ENCODE data around the gene IMPA2.
A peak's percentile ranks its signal among the peaks of the same experiment; 100 is the strongest.

Gene IMPA2

DNA sequence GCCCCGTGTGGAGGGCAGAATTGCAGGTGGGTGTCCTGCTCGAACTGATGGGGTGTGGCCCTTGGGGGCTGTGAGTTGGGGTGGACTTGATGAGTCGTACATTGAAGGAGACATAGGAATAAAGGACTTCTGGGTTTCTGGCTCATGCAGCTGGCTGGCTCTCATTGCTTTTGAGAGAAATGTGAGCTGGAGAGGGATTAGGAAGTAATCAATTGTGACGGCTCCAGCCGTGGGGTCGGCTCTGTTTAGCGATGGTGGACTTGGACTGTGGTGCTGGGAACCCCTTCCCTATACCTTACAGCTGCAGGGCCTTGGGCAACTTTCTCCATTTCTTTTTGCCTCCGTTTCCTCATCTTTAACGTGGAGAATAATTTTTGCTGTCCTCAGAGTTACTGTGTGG is 9.2 kb downstream of the IMPA2 start:
- DNase-seq (ENCODE audit: low read depth) = no peak

DNA sequence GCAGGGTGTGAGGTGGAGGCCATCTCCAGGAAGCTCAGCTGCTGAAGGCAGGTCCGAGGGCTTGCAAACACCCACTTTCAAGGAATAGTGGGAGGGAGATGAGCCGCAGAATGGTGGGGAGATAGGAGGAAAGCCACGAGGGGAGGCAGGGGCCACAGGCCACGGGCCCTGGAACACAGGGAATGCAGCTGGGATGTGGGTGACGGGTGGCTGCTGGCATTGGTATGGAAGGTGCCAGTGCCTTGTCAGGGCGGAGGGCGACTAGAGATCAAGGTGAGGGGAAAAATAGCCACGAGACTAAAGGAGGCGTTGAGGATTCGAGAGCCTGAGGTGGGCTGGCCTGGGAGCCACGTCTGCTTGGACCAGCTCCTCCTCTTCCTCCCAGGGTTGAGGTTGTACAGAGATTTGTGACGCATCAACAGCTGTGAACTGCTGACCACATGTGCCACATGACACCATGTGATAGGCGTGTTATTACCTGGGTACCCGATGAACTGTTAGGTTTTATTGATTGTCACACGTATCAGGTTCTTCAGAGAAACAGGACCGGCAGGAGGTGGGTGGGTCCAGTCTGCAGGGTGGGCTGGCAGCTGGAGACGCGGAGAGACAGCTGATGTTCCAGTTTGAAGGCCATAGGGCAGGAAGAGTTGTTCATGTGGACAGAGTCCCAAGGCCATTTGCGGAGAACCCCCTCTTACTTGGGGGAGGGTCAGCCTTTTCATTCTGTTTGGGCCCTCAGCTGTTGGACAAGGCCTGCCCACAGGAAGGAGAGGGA is 9.9 kb downstream of the IMPA2 start:
- no peak for DNase-seq (ENCODE audit: low read depth)

DNA sequence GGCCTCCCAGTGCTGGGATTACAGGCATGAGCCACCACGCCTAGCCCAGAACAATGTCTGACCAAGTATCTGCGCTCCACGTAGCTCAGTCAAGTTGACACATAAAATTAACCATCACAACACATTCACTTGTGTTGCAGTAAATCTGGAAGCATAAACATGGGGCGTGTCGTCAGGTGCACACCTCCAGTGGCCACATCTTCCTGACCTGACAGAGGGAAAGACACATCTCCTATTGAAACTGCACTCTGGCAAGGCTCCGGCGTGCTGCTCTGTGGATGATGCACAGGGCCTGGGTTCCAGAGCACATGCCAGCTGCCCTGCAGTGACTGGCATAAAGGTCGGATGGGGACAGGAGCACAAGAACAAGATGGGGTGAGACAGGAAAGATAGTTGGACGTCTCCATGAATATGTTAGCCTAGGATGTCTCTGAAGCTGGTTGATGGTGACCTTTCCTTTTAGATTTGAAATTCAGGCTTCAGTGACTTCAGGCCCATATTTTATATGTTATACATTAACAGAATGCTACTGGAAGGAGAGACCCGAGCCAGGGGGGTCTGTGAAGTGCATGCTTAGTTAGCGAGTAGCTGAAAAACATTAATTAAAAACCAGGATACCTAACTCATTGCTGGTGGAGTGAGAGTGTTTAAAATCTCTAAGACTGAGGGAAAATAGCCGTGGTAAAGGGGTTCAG is 10.9 kb downstream of the IMPA2 start:
- DNase-seq (ENCODE audit: low read depth) = no peak

DNA sequence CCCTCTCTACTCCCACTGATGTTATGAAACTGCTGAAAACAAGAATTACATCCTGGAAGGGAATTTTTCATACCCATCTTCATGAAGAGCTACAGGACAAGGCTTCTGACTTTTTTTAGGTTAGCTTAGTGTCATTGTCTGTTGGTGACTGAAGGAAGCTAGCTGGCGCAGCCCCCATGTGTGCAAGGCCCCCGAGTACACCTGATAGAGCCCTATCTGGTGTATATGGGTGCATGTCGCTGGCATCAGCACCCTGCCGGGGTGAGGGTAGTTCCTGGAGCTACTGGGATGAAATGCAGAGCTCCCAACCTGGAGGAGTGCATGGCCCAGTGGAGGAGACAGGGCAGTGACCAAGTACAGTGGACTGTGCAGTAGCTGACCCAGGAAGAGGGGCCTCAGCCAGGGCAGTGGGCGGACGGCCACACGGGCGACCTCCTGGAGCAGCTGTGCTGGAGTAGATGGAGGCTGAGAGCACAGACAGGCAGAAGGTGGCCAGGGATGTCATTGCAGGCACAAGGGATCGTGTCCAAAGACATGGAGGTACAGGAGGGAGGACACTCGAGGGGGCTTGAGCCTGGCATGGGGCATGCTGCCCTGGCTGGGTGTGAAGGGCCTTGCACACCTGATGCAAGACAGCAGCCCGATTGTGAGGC is 12.1 kb downstream of the IMPA2 start:
- no peak for DNase-seq (ENCODE audit: low read depth)

DNA sequence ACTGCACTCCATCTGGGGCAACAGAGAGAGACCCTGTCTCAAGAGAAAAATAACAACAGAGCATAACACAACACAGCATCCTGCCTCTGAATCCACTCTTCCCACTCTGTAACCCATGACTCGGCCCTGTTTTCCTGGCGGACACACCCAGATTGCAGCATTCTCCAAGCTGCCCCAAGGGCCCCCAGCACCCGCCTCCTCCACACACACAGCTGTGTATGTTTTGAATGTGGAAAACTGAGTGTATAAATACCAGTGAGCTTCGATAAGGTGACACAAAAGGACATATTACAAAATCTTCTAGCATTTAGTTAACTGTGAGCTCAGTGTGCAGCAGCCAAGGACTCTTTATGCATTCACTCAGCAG is 13.0 kb downstream of the IMPA2 start:
- DNase-seq (ENCODE audit: low read depth) = no peak

DNA sequence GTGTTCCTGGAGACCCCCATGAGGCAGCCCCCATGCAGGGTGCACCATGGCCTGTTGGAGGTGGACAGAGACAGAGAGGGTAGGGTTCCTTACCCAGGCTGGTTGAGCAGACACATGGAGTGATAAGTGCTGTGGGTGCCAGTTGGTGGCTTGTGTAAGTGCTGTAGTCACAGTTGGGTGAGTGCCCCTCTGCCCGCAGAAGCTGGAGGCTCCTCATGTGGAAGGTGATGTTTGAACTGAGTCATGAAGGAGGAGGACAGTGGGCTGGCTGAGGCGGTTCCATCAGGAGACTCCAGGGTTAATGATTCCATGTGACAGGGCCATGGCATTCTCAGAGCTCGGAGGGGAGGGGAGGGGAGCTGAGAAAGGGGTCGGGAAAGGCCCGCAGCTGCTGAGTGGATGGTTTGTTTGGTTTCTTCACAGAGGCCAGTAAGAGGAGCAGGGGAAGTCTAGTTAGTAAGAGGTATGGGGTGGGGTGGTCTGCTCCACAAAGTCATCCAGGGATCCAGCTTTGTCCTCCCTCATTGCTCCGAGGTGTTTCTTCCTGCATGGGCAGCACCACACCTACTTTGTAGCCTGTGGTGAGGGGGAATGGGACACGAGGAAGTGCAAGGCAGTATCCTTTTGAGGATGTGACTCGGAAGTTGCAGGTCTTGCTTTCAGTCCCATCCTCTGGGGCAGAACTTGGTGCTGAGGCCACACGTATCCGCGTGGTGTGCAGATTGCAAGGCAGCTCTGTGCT is 13.6 kb downstream of the IMPA2 start:
- DNase-seq (ENCODE audit: low read depth) = no peak

DNA sequence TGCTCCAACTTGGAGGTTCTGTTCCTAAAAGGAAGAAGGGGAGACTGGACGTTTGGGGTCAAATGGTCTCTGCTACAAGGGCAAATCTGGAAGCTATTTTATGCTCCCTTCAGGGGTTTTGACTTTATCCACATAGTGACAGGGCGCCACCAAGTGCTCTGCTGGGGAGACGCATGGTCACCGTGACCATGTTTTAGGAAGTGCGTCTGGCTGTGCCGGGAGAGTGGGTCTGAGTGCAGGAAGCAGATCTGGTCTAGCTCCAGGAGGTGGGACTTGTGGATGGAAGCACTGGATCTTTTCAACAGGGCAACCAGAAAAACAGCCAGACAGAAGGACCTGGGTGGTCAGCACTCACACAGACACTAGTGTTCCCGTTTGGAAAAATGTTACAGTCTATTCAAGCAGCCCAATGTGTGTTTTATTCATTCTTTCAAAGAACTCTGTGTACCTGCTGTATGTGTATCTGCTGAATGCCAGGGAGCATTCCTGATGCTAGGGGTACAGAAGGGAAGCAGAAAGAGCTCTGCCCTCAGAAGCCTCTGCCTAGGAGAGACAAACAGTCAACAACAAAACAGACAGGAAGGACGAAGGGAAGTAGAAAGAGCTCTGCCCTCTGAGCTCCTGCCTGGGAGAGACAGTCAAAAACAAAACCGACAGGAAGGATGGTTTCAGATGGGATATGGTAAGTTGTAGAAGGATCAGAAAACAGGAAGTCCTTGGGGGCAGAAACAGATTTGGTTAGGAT is 14.3 kb downstream of the IMPA2 start:
- peak; percentile 31 for DNase-seq (ENCODE audit: low read depth)

DNA sequence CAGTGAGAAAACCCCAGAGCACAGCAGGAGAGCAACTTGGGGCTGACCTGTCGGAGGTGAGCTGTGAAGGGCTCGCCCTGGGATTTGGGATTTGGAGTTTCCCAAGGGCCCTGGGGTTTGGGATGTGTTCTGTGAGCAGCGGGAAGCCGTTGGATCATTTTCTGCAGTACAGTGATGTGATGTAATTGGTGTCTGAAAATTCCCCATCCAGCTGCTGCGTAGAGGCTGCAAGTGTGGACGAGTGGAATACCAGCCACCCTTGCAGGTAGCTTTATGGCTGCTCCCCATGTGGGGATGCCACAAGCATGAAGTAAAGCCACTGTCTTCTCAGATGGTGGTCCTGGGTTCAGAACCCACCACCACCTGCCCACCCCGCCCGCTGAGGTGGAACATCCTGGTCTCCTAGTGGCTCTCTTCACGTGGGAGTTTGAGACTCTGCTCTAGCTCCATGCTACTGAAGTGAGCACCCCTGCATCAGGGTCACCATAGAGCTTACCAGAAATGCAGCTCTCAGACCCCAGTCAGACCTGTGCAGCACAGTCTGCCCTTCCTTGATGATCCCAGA is 15.0 kb downstream of the IMPA2 start:
- DNase-seq (ENCODE audit: low read depth) = no peak

DNA sequence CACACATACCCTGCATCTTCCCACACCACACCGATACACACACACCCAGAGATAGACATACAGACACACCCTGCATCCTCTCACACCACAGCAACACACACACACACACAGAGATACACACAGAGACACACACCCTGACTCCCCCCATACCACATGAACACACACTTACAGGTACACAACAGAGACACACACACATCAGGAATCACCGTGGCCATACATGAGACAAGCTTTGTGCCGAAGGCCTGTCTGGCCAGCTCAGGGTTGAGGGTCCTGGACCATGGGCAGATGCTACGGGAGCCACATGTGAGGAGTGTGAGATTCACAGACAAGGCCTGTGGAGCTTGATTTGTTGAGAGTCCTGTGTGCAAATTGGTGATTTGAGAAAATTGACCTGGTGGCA is 15.6 kb downstream of the IMPA2 start:
- DNase-seq (ENCODE audit: low read depth) = no peak

DNA sequence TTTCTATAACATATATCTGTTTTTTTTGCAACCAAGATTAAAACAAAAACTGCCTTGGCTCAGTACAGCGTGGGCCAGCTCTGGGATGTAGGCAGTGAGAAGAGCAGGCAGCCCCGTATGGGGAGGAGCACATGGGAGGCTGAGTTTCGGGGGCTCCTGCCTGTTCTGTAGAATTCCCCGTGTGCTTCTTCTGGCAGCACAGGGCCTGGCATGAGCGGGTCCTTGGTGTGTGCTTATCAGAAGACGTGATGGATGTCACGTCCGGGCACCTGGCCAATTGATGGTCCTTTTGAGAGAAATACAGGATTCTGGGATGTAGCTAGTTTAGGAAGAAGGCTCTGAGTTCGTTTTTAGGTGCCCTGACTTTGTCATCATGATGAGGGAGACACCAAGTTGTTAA is 16.2 kb downstream of the IMPA2 start:
- no peak for DNase-seq (ENCODE audit: low read depth)

DNA sequence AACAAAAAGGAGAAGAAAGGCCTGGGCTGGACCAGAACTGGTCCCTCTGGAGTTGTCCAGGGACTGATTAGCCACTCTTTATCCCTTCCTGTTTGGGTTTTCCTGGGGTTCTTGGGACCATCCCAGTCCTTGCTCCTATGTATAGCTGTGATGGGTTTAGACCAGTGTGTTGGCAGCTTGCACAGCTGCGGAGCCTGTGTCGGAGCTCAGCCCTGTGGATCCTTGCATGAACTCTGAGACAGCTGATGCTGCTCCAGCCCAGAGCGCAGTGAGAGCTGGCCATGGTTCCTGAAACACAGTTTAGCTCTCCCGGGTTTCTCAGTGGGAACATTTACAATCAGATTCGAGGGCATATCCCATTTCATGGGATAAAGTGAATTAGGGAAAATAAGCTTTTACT is 16.9 kb downstream of the IMPA2 start:
- DNase-seq (ENCODE audit: low read depth) = no peak

DNA sequence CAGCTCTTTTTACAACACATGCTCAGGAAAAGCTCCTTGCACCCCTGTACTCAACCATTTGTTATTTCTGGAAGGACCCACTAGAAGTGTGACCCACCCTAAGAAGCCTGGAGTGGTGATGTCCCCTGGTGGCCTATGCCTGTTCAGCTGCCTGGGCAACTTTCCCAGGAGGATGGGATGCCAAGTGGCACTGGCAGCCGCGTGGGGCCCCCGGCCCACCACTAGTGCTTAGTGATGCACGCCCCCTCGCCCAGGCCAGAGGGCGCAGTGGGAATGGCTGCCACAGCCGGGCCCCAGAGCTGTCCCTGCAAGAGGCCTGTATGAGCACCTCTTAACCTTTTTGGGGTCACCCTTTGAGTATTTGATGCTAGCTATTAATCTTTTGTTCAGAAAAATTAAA is 18.1 kb downstream of the IMPA2 start:
- DNase-seq (ENCODE audit: low read depth) = no peak

DNA sequence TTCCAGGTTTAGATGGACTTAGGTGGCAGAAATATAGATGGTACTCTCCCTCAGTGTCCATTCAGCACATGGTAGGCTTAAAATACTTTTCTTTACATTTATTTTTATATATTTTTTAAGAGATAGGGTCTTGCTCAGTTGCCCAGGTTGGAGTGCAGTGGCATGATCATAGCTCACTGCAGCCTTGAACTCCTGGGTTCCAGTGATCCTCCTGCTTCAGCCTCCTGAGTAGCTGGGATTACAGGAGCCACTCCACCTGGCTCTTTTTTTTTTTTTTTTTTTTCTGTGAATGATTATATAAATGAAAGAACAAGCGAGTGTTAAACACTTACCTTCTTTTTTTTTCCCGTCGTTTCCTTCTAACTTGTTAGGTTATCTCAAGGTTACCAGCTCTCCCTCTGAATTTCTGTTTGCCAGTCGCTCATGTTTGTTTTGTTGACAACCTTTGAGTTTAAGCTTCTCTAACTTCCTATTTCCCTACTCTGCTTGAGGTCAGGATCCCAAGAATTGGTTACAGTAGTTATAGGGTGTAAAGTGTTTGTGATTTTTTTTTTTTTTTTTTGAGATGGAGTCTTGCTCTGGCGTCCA is 18.9 kb downstream of the IMPA2 start:
- DNase-seq (ENCODE audit: low read depth) = no peak

DNA sequence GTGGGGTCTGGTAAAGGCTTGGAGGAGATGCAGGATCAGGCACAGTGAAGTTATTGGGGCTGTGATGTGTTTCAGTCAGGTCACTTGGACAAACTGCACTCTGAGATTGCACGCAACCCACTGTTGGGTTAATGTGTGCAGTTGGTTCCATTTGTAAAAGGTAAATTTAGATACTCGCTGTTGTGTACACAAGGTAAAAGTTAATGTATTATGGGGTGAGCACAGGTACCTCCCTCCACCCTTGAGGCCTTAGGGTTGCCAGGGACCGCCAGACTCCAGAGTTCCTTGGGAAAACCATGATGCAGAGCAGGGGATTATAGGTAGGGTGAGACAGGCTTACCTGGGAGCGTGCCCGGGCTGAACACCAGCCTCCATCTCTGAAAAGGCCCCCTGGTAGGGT is 20.1 kb downstream of the IMPA2 start:
- no peak for DNase-seq (ENCODE audit: low read depth)

DNA sequence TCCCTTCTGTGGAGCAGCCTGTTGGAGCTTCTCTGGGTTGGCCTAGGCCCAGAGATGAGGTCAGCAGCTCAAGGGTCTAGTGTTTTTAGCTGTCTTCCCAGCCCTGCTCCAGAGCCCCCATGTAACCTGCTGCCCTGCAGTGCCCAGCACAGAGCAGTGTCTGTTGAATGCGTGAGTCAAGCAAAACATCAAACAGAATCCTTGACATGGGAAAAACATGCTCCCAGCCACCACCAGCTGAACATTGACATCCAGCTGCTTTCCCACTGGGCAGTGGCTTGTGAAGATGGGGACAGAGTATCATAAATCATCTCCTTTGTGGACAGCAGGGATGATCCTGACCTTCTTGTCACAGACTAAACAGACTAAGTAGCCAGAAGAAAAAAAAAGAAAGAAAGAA is 22.6 kb downstream of the IMPA2 start:
- DNase-seq (ENCODE audit: low read depth) = no peak

DNA sequence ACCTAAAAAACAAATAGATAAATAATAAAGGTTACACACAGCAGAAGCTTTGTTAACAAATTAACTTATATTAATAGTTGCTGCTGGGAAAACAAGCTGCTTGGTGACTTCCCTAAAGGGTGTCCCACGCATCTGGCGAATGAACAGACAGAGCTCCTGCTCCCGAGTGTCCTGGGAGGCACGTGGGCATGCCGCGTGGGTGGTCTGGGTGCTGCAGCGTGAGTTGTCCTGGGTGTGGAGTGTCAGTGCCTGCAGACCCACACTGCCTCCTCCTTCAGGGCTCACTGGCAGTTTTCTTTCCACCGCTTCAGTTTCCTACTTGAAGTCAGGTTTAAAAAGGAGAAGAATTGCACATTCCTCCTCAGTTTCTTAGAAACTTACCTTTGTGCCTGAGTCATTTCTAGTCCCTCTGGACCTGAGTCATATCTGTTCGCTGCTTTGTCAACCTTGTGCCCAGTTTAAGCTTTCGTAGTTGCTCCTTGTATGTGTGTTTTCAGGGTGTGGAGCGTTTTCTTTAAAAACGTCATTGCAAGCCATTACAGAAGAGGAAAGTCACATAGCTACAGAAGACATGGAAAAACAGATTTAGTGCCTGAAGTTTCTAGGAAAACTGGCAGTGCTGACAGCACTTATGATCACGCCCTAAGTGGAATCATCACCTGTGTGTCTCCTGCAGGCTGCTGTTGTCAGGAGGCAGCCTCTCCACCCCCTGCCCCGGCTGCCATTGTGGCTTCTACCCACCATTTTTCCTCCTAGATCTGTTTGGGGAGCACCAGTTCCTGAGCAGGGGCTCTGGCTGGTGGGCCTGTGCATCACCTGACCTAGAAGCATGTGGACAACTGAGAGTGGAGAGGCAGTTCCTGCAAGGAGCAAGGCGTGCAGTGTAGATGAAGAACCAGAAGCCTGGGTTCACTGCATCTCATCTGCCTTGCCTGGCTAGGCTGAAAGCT is 24.5 kb downstream of the IMPA2 start:
- DNase-seq (ENCODE audit: low read depth) = no peak

DNA sequence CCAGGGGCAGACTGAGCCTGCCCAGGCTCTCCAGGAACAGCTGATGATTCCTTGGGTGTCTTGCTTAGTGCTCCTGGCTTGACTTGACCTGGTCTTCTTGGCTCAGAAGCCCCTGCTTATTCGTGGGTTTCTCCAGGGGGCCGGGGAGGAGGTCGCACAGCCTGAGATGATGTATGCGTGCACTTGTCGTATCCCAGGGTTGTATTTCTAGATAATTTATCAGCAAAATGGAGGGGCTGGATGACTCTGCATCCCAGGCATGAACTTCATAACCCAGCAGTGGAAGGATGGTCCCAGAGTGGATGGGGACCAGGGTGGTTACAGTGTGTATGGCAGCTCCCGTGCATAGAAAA is 25.2 kb downstream of the IMPA2 start:
- no peak for DNase-seq (ENCODE audit: low read depth)

DNA sequence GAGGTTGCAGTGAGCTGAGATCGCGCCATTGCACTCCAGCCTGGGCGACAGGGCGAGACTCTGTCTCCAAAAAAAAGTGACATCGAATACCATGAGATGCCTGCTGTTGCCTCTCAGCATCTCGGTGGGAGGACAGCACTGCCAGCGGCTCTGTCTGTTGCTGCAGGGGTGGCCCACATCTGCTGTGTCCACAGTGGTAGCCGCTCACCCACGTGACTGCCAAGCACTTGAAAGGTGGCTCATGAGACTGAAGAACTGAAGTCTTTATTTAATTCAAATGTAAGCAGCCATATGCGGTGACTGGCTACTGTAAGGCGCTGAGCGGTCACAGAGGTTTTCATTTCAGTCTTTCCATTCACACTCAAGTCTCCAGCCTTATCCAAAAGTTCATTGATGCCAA is 25.8 kb downstream of the IMPA2 start:
- DNase-seq (ENCODE audit: low read depth) = no peak

DNA sequence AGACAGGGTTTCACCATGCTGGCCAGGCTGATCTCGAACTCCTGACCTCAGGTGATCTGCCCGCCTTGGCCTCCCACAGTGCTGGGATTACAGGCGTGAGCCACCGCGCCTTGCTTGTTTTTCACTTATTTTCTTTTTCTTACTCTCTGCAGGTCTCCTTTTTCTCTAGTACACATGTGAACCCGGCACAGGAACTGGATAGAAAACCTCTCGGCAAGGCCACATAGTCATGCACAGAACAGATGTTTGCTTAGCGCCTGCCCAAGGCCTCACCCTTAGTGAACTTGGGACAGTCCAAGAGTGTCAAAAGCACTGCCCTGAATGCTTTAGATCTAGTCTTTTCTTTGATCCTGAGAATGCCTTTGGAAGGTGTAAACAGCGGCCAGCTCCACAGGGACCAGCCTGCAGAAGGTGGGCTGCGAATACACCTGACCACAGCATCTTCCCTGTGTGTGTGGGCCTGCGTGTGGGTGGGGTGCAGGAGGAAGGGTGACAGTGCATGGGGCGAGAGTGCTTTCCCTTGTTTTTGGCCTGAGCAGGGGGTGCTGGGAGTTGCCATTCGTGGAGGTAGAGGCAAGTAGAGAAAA is 27.0 kb downstream of the IMPA2 start:
- no peak for DNase-seq (ENCODE audit: low read depth)

Measured in activated T-helper 9 cell treated with anti-CD3 and anti-CD28 coated beads, Interleukin-2, amount 50 U/mL, for 16 hours (primary cell).